ENCODE data around the gene MTA2.

The MTA2 gene

DNA sequence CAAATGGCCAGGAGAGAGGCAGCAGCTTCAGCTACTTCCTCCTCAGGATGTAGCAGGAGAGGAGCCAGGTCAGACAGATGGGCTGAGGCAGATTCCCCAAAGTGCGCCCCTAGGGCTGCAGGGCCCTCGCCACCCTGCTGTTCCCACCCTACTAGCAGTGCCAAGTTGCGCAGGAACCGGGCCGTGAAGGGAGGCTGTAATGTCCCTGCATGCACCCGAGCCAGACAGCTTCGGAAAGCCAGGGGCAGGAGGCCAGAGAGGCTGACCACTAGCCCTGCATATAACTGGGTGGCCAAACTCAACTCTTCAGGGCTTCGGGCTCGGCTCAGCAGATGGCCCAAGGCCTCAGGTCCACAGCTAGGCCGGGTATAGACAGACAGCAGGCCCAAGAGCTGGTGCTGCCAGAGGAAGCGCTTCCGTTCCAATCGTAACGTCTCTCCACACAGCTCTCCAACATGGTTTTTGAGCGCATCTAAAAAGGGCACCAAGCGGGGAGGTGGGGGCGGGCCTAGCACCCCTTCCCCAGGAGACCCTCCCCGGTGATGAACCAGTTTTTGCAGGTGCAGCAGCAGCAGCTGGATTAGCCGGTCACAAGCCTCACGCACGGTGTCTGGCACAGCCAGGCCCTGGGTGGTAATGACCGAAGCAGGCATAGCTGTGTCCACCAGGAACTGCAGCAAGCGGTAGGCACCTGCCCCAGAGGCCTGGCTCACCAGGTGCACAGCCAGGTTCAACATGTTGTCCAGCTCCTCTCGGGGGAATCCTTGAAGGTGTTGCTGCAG lies 46.7 kb upstream of the MTA2 start:
- Histone ChIP-seq H3K18ac (ENCODE audit: low read length) (no peak overlapping the region), H4K8ac (ENCODE audit: low read depth, low read length) (no peak overlapping the region), H2BK15ac (ENCODE audit: low read length) (no peak overlapping the region), H3K23ac (ENCODE audit: low read depth, low read length, poor library complexity) (peak overlapping the region; percentile 75), H4K91ac (ENCODE audit: low read depth, low read length, poor library complexity) (no peak overlapping the region), H2BK5ac (ENCODE audit: low read length) (no peak overlapping the region), H2BK12ac (ENCODE audit: low read length) (no peak overlapping the region), H2AK5ac (ENCODE audit: low read depth, low read length) (peak overlapping the region; percentile 57), H3K9ac (ENCODE audit: low read depth, low read length, poor library complexity) (peak overlapping the region; percentile 74), H3K4me2 (ENCODE audit: insufficient read depth, low read length, poor library complexity, severe bottlenecking) (no peak overlapping the region), H3K14ac (ENCODE audit: low read length) (no peak overlapping the region), H3K4ac (ENCODE audit: low read length) (no peak overlapping the region), H3K79me1 (ENCODE audit: low read depth, low read length) (peaks cover 13% of the 10 kb centered on the region), H3K9me3 (replicated peaks in 1 of 2; ENCODE audit: control insufficient read depth in 2 of 2, insufficient read depth in 1 of 2, low read depth in 1 of 2, low read length in 2 of 2) (no peaks in the 10 kb centered on the region), H3K4me1 (ENCODE audit: control insufficient read depth in 2 of 2, insufficient read depth in 1 of 2, low read depth in 1 of 2, low read length in 2 of 2) (peaks cover 4 to 8% of the 10 kb centered on the region in 2 donors), H3K27me3 (ENCODE audit: control insufficient read depth in 3 of 3, insufficient read depth in 3 of 3, low read depth in 1 of 3, low read length in 3 of 3) (no peaks in the 10 kb centered on the region), H3K36me3 (replicated peaks in 1 of 2; ENCODE audit: control insufficient read depth in 2 of 2, insufficient read depth in 2 of 2, low read length in 2 of 2) (peaks cover 26 to 52% of the 10 kb centered on the region in 2 donors), H3K27ac (replicated peaks; ENCODE audit: low read length) (no peak overlapping the region), H3K4me3 (ENCODE audit: low read length in 2 of 2) (no peak overlapping the region), H2BK120ac (ENCODE audit: low read depth, low read length) (no peak overlapping the region), H2AFZ (ENCODE audit: low read length) (no peak overlapping the region)
- DNase-seq (ENCODE audit: low spot score): no peak
- WGBS, 2 donors (ENCODE audit: extremely low coverage in 2 of 2, insufficient read length in 2 of 2, insufficient replicate concordance in 1 of 2): no CpG with 5 or more reads among the region's 24 CpGs

DNA sequence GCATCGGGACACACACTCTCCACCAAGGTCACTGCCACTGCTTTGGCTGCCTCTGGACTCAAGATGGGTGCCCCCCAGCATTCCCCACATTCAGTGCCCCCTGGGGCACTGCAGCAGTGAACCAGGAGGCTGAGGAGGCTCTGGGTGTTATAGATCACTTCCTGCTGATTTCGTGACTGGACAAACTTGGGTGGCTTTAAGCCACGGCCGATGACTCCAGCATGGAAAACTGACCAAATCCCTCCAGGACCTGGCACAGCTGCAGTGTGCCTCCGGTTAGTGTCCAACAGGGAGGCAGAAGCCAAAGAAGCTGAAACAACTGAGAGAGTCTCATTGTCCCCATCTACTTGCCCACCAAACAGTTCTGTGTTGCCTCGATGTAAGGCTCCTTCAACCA lies 45.9 kb upstream of the MTA2 start:
- peaks cover 12% of the 10 kb centered on the region for H3K79me1 ChIP-seq (ENCODE audit: low read depth, low read length)
- no peak overlapping the region for H2BK5ac ChIP-seq (ENCODE audit: low read length)
- whole genome bisulfite sequencing, 2 donors (ENCODE audit: extremely low coverage in 2 of 2, insufficient read length in 2 of 2, insufficient replicate concordance in 1 of 2): no CpG with 5 or more reads among the region's 6 CpGs

DNA sequence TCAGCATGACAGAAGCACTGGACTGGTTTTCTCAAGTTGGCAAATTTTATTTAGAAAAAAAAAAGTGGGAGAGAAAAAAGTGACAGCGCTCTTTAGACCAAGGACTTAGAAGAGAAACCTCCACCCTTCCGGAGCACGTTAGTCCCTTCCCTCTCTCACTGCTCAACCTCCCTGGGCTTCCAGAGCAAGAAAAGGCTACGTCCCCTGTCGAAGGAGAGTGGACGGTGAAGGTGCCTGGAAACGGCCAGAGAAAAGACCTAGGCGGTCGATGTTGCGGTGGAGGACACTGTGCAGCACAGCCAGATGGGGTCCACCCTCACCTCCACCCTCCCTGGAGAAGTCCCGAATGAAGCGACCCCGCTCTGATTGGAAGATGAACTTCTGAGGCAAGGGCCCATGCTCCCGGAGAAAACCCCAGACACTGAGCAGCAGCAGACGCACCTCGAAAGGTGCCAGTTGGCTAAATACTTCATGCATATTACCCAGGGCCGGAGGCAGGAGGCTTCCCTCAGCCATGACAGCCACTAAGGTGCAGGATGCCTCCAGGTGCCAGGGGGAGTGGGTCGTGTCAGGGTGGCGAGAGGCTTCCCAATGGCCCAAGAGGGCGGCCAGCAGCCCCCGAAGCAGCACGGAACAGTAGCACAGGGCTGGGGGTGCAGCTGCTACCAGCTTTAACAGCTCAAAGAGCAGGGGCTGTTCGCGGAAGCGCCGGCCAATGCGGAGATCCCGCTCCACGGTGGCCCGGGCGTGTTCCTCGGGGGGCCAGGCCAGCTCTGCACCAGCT lies 45.4 kb upstream of the MTA2 start:
- no peaks in the 10 kb centered on the region for H3K27me3 ChIP-seq (ENCODE audit: control insufficient read depth in 3 of 3, insufficient read depth in 3 of 3, low read depth in 1 of 3, low read length in 3 of 3)
- H2BK120ac ChIP-seq (ENCODE audit: low read depth, low read length): no peak overlapping the region
- H2AK5ac ChIP-seq (ENCODE audit: low read depth, low read length): no peak overlapping the region
- no peak overlapping the region for H2BK12ac ChIP-seq (ENCODE audit: low read length)
- no peak overlapping the region for H3K9ac ChIP-seq (ENCODE audit: low read depth, low read length, poor library complexity)
- H2AFZ ChIP-seq (ENCODE audit: low read length): no peak overlapping the region
- H3K4me1 ChIP-seq (ENCODE audit: control insufficient read depth in 2 of 2, insufficient read depth in 1 of 2, low read depth in 1 of 2, low read length in 2 of 2): peaks cover 4 to 5% of the 10 kb centered on the region in 2 donors
- H3K4me3 ChIP-seq (ENCODE audit: low read length in 2 of 2): no peak overlapping the region
- H3K4me2 ChIP-seq (ENCODE audit: insufficient read depth, low read length, poor library complexity, severe bottlenecking): no peak overlapping the region
- H3K27ac ChIP-seq (replicated peaks; ENCODE audit: low read length): no peak overlapping the region
- H3K9me3 ChIP-seq (replicated peaks in 1 of 2; ENCODE audit: control insufficient read depth in 2 of 2, insufficient read depth in 1 of 2, low read depth in 1 of 2, low read length in 2 of 2): no peaks in the 10 kb centered on the region
- no peak overlapping the region for H4K91ac ChIP-seq (ENCODE audit: low read depth, low read length, poor library complexity)
- H3K23ac ChIP-seq (ENCODE audit: low read depth, low read length, poor library complexity): peak overlapping the region; percentile 87
- H3K79me1 ChIP-seq (ENCODE audit: low read depth, low read length): peaks cover 9% of the 10 kb centered on the region
- WGBS, 2 donors (ENCODE audit: extremely low coverage in 2 of 2, insufficient read length in 2 of 2, insufficient replicate concordance in 1 of 2): no CpG with 5 or more reads among the region's 32 CpGs
- H2BK5ac ChIP-seq (ENCODE audit: low read length): no peak overlapping the region
- no peak overlapping the region for H3K4ac ChIP-seq (ENCODE audit: low read length)
- H2BK15ac ChIP-seq (ENCODE audit: low read length): no peak overlapping the region
- no peak for DNase-seq (ENCODE audit: low spot score)
- no peak overlapping the region for H3K14ac ChIP-seq (ENCODE audit: low read length)
- H3K36me3 ChIP-seq (replicated peaks in 1 of 2; ENCODE audit: control insufficient read depth in 2 of 2, insufficient read depth in 2 of 2, low read length in 2 of 2): peaks cover 27 to 64% of the 10 kb centered on the region in 2 donors
- H4K8ac ChIP-seq (ENCODE audit: low read depth, low read length): no peak overlapping the region
- no peak overlapping the region for H3K18ac ChIP-seq (ENCODE audit: low read length)

More for the DNA sequence above, 45.9 kb upstream of the MTA2 start:
- H3K18ac ChIP-seq (ENCODE audit: low read length): no peak overlapping the region
- H3K4me1 ChIP-seq (ENCODE audit: control insufficient read depth in 2 of 2, insufficient read depth in 1 of 2, low read depth in 1 of 2, low read length in 2 of 2): peaks cover 4 to 8% of the 10 kb centered on the region in 2 donors
- H2BK120ac ChIP-seq (ENCODE audit: low read depth, low read length): no peak overlapping the region
- no peak overlapping the region for H2AFZ ChIP-seq (ENCODE audit: low read length)
- no peak overlapping the region for H2AK5ac ChIP-seq (ENCODE audit: low read depth, low read length)
- no peak overlapping the region for H4K91ac ChIP-seq (ENCODE audit: low read depth, low read length, poor library complexity)
- H3K9ac ChIP-seq (ENCODE audit: low read depth, low read length, poor library complexity): no peak overlapping the region
- H3K36me3 ChIP-seq (replicated peaks in 1 of 2; ENCODE audit: control insufficient read depth in 2 of 2, insufficient read depth in 2 of 2, low read length in 2 of 2): peaks cover 27 to 60% of the 10 kb centered on the region in 2 donors
- H3K4ac ChIP-seq (ENCODE audit: low read length): no peak overlapping the region
- no peak overlapping the region for H3K4me2 ChIP-seq (ENCODE audit: insufficient read depth, low read length, poor library complexity, severe bottlenecking)
- H2BK12ac ChIP-seq (ENCODE audit: low read length): no peak overlapping the region
- H3K27ac ChIP-seq (replicated peaks; ENCODE audit: low read length): no peak overlapping the region
- H3K23ac ChIP-seq (ENCODE audit: low read depth, low read length, poor library complexity): peak overlapping the region; percentile 87
- no peak overlapping the region for H4K8ac ChIP-seq (ENCODE audit: low read depth, low read length)
- no peaks in the 10 kb centered on the region for H3K9me3 ChIP-seq (replicated peaks in 1 of 2; ENCODE audit: control insufficient read depth in 2 of 2, insufficient read depth in 1 of 2, low read depth in 1 of 2, low read length in 2 of 2)
- no peak for DNase-seq (ENCODE audit: low spot score)
- H2BK15ac ChIP-seq (ENCODE audit: low read length): no peak overlapping the region
- H3K27me3 ChIP-seq (ENCODE audit: control insufficient read depth in 3 of 3, insufficient read depth in 3 of 3, low read depth in 1 of 3, low read length in 3 of 3): no peaks in the 10 kb centered on the region
- H3K14ac ChIP-seq (ENCODE audit: low read length): no peak overlapping the region
- H3K4me3 ChIP-seq (ENCODE audit: low read length in 2 of 2): no peak overlapping the region
